H9 (cell line): ENCODE data around the gene MAST4. TPM values are rescaled to one million over a fixed set of nuclear protein-coding genes. Genes with fewer than 3 reads are reported as not detected.

Experiments
- DNase-seq: peaks from one replicate; pipeline ENCODE4 v3.0.0-alpha.2; 2017
- H2AFZ ChIP-seq: one replicate; pipeline ENCODE4 v1.6.1; 2013; ENCODE audit warnings: mild to moderate bottlenecking, low read length, control low read depth, moderate library complexity
- H2AK5ac ChIP-seq: 2 replicates; pipeline ENCODE4 v1.6.1; 2013; ENCODE audit warnings: low read length, control low read depth, mixed read lengths; ENCODE audit not compliant: insufficient read length
- H2BK120ac ChIP-seq: one replicate; pipeline ENCODE4 v1.6.1; 2013; ENCODE audit warnings: low read depth, mild to moderate bottlenecking, low read length, control low read depth, inconsistent platforms; ENCODE audit not compliant: poor library complexity, severe bottlenecking
- H2BK12ac ChIP-seq: 2 replicates; pipeline ENCODE4 v1.6.1; 2013; ENCODE audit warnings: low read length, control low read depth, mixed read lengths, low read depth; ENCODE audit not compliant: insufficient read length
- H2BK15ac ChIP-seq: 2 replicates; pipeline ENCODE4 v1.6.1; 2013; ENCODE audit warnings: low read depth, low read length, control low read depth
- H2BK20ac ChIP-seq: one replicate; pipeline ENCODE4 v1.6.1; 2013; ENCODE audit warnings: low read depth, mild to moderate bottlenecking, low read length, control low read depth, inconsistent platforms; ENCODE audit not compliant: poor library complexity, severe bottlenecking
- H2BK5ac ChIP-seq: 2 replicates; pipeline ENCODE4 v1.6.1; 2013; ENCODE audit warnings: low read length, control low read depth, mixed read lengths; ENCODE audit not compliant: insufficient read length
- H3K14ac ChIP-seq: 2 replicates; pipeline ENCODE4 v1.6.1; 2013; ENCODE audit warnings: low read length, control low read depth; ENCODE audit not compliant: insufficient read depth
- H3K18ac ChIP-seq: 2 replicates; pipeline ENCODE4 v1.6.1; 2013; ENCODE audit warnings: low read depth, mild to moderate bottlenecking, mixed read lengths, low read length, control low read depth; ENCODE audit not compliant: insufficient read length
- H3K23ac ChIP-seq: 2 replicates; pipeline ENCODE4 v1.6.1; 2013; ENCODE audit warnings: low read length, control low read depth, mixed read lengths, low read depth; ENCODE audit not compliant: insufficient read length
- H3K23me2 ChIP-seq: 2 replicates; pipeline ENCODE4 v1.6.1; 2013; ENCODE audit warnings: low read depth, mild to moderate bottlenecking, mixed read lengths, low read length, control low read depth; ENCODE audit not compliant: insufficient read length, poor library complexity, severe bottlenecking
- H3K27ac ChIP-seq: 2 replicates; pipeline ENCODE4 v1.5.1; 2013; ENCODE audit warnings: low read length, control low read depth, mixed read lengths, low read depth; ENCODE audit not compliant: insufficient read length
- H3K27me3 ChIP-seq: 2 replicates; pipeline ENCODE4 v1.6.1; 2013; ENCODE audit warnings: low read length, control low read depth, inconsistent platforms; ENCODE audit not compliant: insufficient read depth
- H3K4ac ChIP-seq: 2 replicates; pipeline ENCODE4 v1.6.1; 2013; ENCODE audit warnings: low read depth, mild to moderate bottlenecking, control low read depth, inconsistent platforms, low read length, moderate library complexity
- H3K4me1 ChIP-seq: 2 replicates; pipeline ENCODE4 v1.6.1; 2013; ENCODE audit warnings: low read length, control low read depth, inconsistent platforms; ENCODE audit not compliant: insufficient read depth
- H3K4me2 ChIP-seq: 2 replicates; pipeline ENCODE4 v1.6.1; 2013; ENCODE audit warnings: low read length, control low read depth, mixed read lengths; ENCODE audit not compliant: insufficient read length, insufficient read depth
- H3K56ac ChIP-seq: 2 replicates; pipeline ENCODE4 v1.6.1; 2013; ENCODE audit warnings: low read depth, mild to moderate bottlenecking, mixed read lengths, low read length, control low read depth; ENCODE audit not compliant: insufficient read length
- H3K79me1 ChIP-seq: 2 replicates; pipeline ENCODE4 v1.6.1; 2013; ENCODE audit warnings: low read depth, mild to moderate bottlenecking, moderate library complexity, low read length, control low read depth, inconsistent platforms; ENCODE audit not compliant: insufficient read depth, poor library complexity, severe bottlenecking
- H3K79me2 ChIP-seq: 2 replicates; pipeline ENCODE4 v1.6.1; 2013; ENCODE audit warnings: low read length, control low read depth, inconsistent platforms; ENCODE audit not compliant: insufficient read depth
- H3K9ac ChIP-seq: 2 replicates; pipeline ENCODE4 v1.6.1; 2013; ENCODE audit warnings: low read length, control low read depth, mixed read lengths; ENCODE audit not compliant: insufficient read length; ENCODE audit errors: extremely low read depth
- H3K9me3 ChIP-seq: one replicate; pipeline ENCODE4 v1.6.1; 2013; ENCODE audit warnings: low read depth, low read length, inconsistent platforms; ENCODE audit not compliant: control insufficient read depth
- H3T11ph ChIP-seq: one replicate; pipeline ENCODE4 v1.6.1; 2013; ENCODE audit warnings: mild to moderate bottlenecking, low read length, control low read depth, inconsistent platforms
- H4K20me1 ChIP-seq: one replicate; pipeline ENCODE4 v1.6.1; 2013; ENCODE audit not compliant: control insufficient read depth, insufficient read length, insufficient read depth
- H4K5ac ChIP-seq: 2 replicates; pipeline ENCODE4 v1.6.1; 2013; ENCODE audit warnings: low read depth, mild to moderate bottlenecking, mixed read lengths, low read length, control low read depth; ENCODE audit not compliant: insufficient read length
- H4K8ac ChIP-seq: replicated peaks from 2 replicates; pipeline ENCODE4 v1.6.1; 2013; ENCODE audit warnings: low read length, control low read depth, mixed read lengths, low read depth; ENCODE audit not compliant: insufficient read length
- H4K91ac ChIP-seq: 2 replicates; pipeline ENCODE4 v1.6.1; 2013; ENCODE audit warnings: low read depth, mild to moderate bottlenecking, moderate library complexity, mixed read lengths, low read length, control low read depth; ENCODE audit not compliant: insufficient read length
- H3K27ac Mint-ChIP-seq, 3 experiments: 2 replicates in 2 of 3; 3 replicates in 1 of 3; pipeline ENCODE4 v1.8.0; 2020 to 2021; ENCODE audit warnings: mixed read lengths in 3 of 3, mild to moderate bottlenecking in 1 of 3, moderate library complexity in 1 of 3
- H3K27me3 Mint-ChIP-seq: 2 replicates; pipeline ENCODE4 v1.8.0; 2021; ENCODE audit warnings: low read depth, mild to moderate bottlenecking, moderate library complexity, mixed read lengths
- H3K36me3 Mint-ChIP-seq, 3 experiments: 2 replicates in 2 of 3; 3 replicates in 1 of 3; pipeline ENCODE4 v1.8.0; 2020 to 2021; ENCODE audit warnings: low read depth in 3 of 3, mixed read lengths in 3 of 3; ENCODE audit not compliant: insufficient read depth in 1 of 3
- H3K4me1 Mint-ChIP-seq, 2 experiments: 2 replicates each; pipeline ENCODE4 v1.8.0; 2020; ENCODE audit warnings: mixed read lengths in 2 of 2
- H3K4me3 Mint-ChIP-seq, 2 experiments: 2 replicates in 1 of 2; 3 replicates in 1 of 2; pipeline ENCODE4 v1.8.0; 2020 to 2021; ENCODE audit warnings: mild to moderate bottlenecking in 2 of 2, mixed read lengths in 2 of 2, moderate library complexity in 1 of 2
- H3K9me3 Mint-ChIP-seq, 2 experiments: 2 replicates in 1 of 2; 3 replicates in 1 of 2; pipeline ENCODE4 v1.8.0; 2020; ENCODE audit warnings: mild to moderate bottlenecking in 2 of 2, mixed read lengths in 2 of 2, moderate library complexity in 1 of 2
- CTCF ChIP-seq: fragments of 200-600 bp; sonication (generic); conservative IDR thresholded peaks from 3 replicates; pipeline ENCODE4 v1.8.0; 2021; ENCODE audit warnings: antibody characterized with exemption, mild to moderate bottlenecking
- WGBS: extraction: QIAGEN DNeasy Blood & Tissue Kit; methylation state at CpG from one replicate; pipeline ENCODE4 v1.1.7; 2013; ENCODE audit warnings: missing lambda C conversion rate, low lambda C conversion rate, mixed read lengths; ENCODE audit not compliant: insufficient read length; ENCODE audit errors: extremely low coverage; 5-methylcytosine and 5-hydroxymethylcytosine counted together
- total RNA-seq: library from RNA; stranded (reverse); gene quantifications from 2 replicates; pipeline ENCODE4 v1.2.1, GENCODE V29; 2021

MAST4 gene
- total RNA-seq, 1 experiment from 2014 or later, result 3.7 TPM

GRCh38 chr5:66810151-66810550, 214.0 kb downstream of the MAST4 start:
- H3K14ac ChIP-seq, result no peak overlapping the region
- H2BK120ac ChIP-seq, result no peak overlapping the region
- no peaks in the 10 kb centered on the region for H3K27me3 ChIP-seq
- no peak overlapping the region for H2AK5ac ChIP-seq
- no peaks in the 10 kb centered on the region for H3K36me3 Mint-ChIP-seq
- no peak overlapping the region for H2BK15ac ChIP-seq
- H3K23me2 ChIP-seq, result no peaks in the 10 kb centered on the region
- no peaks in the 10 kb centered on the region for H4K20me1 ChIP-seq
- H3K9ac ChIP-seq, result no peak overlapping the region
- H3K27ac Mint-ChIP-seq, result no peak overlapping the region
- H2BK12ac ChIP-seq, result no peak overlapping the region
- H3K79me1 ChIP-seq, result no peaks in the 10 kb centered on the region
- H2BK20ac ChIP-seq, result no peak overlapping the region
- H3K4me3 Mint-ChIP-seq, result no peak overlapping the region
- H3K18ac ChIP-seq, result no peak overlapping the region
- H4K8ac ChIP-seq, result no peak overlapping the region
- no peak for DNase-seq
- H4K91ac ChIP-seq, result no peak overlapping the region
- H3K9me3 ChIP-seq, result no peaks in the 10 kb centered on the region
- H3K27ac ChIP-seq, result no peak overlapping the region
- H3K9me3 Mint-ChIP-seq, result no peaks in the 10 kb centered on the region
- no peak overlapping the region for H3K4ac ChIP-seq
- no peak overlapping the region for H3K56ac ChIP-seq
- H2AFZ ChIP-seq, result no peak overlapping the region
- H3K4me1 Mint-ChIP-seq, result peaks cover 16 to 29% of the 10 kb centered on the region in 2 experiments
- no peak overlapping the region for H3K23ac ChIP-seq
- no peak overlapping the region for H3K4me2 ChIP-seq
- no peak for TF ChIP-seq CTCF
- H3K4me1 ChIP-seq, result peaks cover 2% of the 10 kb centered on the region; the same call in 1 of the 2 replicates
- H3K79me2 ChIP-seq, result no peaks in the 10 kb centered on the region
- no peak overlapping the region for H3T11ph ChIP-seq
- no peak overlapping the region for H4K5ac ChIP-seq
- peaks cover 1% of the 10 kb centered on the region; the same call in 1 of the 2 replicates for H3K27me3 Mint-ChIP-seq
- H2BK5ac ChIP-seq, result no peak overlapping the region
- no CpG with 5 or more reads among the region's 6 CpGs for WGBS
